Thyroid gland (tissue), 4 donors: Measurements from ENCODE around the gene GALNT17.

ENCODE experiments used
- POLR2A ChIP-seq, 2 donors: fragments of 450-650 bp; IDR thresholded peaks; one replicate each; pipeline ENCODE4 v1.6.1; 2017; ENCODE audit warnings: antibody characterized with exemption in 2 of 2, mild to moderate bottlenecking in 2 of 2, moderate library complexity in 1 of 2
- TF ChIP-seq, protein P1 (sequence below), 6 experiments: fragments of 200-600 bp in 3 of 6; fragments of 450-650 bp in 3 of 6; sonication (generic) in 3 of 6; IDR thresholded peaks; one replicate each; pipeline ENCODE4 v1.5.1; 2016 to 2019; ENCODE audit warnings: antibody characterized with exemption in 6 of 6, mild to moderate bottlenecking in 2 of 6, inconsistent platforms in 1 of 6, moderate library complexity in 1 of 6

DNA sequence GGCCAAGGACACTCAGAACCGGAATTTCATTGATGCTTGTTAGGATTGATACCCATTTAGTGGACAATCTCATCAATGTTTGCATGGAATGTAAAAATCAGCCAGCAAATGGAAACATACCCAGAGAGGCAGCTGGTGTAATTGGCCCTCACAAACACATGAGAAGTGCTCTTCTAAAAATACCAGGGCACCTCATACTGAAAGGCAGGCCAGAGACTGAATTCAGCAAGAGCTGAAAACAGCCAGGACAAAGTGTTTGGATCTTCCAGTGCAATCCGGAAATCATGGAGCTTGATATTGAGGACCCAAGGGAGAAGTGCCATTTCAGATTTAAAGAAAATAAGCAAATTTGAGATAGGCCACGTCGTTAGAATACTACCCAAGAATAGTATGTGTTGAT, 498.6 kb downstream of the GALNT17 start:
- no peak for TF ChIP-seq POLR2A (IDR thresholded peaks at IDR 0.05)
- TF ChIP-seq, protein P1, sequence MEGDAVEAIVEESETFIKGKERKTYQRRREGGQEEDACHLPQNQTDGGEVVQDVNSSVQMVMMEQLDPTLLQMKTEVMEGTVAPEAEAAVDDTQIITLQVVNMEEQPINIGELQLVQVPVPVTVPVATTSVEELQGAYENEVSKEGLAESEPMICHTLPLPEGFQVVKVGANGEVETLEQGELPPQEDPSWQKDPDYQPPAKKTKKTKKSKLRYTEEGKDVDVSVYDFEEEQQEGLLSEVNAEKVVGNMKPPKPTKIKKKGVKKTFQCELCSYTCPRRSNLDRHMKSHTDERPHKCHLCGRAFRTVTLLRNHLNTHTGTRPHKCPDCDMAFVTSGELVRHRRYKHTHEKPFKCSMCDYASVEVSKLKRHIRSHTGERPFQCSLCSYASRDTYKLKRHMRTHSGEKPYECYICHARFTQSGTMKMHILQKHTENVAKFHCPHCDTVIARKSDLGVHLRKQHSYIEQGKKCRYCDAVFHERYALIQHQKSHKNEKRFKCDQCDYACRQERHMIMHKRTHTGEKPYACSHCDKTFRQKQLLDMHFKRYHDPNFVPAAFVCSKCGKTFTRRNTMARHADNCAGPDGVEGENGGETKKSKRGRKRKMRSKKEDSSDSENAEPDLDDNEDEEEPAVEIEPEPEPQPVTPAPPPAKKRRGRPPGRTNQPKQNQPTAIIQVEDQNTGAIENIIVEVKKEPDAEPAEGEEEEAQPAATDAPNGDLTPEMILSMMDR (IDR thresholded peaks at IDR 0.05), result no peak
